AG04450 (cell line): ENCODE measurements around the gene YWHAG. TPM values are rescaled to one million over a fixed set of nuclear protein-coding genes. Genes with fewer than 3 reads are reported as not detected.
A peak's percentile ranks its signal among the peaks of the same experiment; 100 is the strongest.

Experiments
- CTCF ChIA-PET: fragments of 300-600, 350-600 bp; formaldehyde crosslinking; extraction: SDS; loops from one replicate; lab custom pipeline; 2022; ENCODE audit warnings: antibody characterized with exemption, inconsistent platforms; lab: Charles Lee
- POLR2A ChIA-PET: fragments of 350-600 bp; formaldehyde crosslinking; extraction: SDS; loops from one replicate; lab custom pipeline; 2021; ENCODE audit warnings: antibody characterized with exemption, inconsistent platforms; lab: Yijun Ruan, JAX
- DNase-seq: peaks from one replicate; pipeline ENCODE4 v3.0.0-alpha.2; 2011; ENCODE audit warnings: low read depth, low spot score
- H3K27ac ChIP-seq: one replicate; pipeline ENCODE4 v1.5.1; 2012; ENCODE audit warnings: low read depth, low read length, control low read depth
- H3K27me3 ChIP-seq: one replicate; pipeline ENCODE4 v1.6.0; 2012; ENCODE audit warnings: low read length; ENCODE audit not compliant: control insufficient read depth, insufficient read depth
- H3K4me3 ChIP-seq: 2 replicates; pipeline ENCODE4 v1.5.1; 2011; ENCODE audit warnings: mild to moderate bottlenecking, low read depth, low read length, control low read depth
- H3K9me3 ChIP-seq: 2 replicates; pipeline ENCODE4 v1.5.1; 2012; ENCODE audit warnings: low read length; ENCODE audit not compliant: control insufficient read depth, insufficient read depth
- polyA minus RNA-seq: library from RNA; depleted of rRNA, polyadenylated mRNA; stranded (reverse); fragments of >200 nt; gene quantifications from 2 replicates; pipeline ENCODE4 v1.2.3, GENCODE V29; 2011; rRNA and poly(A)+ RNA removed
- polyA plus RNA-seq: library from polyadenylated mRNA; depleted of rRNA; stranded (reverse); fragments of >200 nt; gene quantifications from 2 replicates; pipeline ENCODE4 v1.2.3, GENCODE V29; 2011; rRNA removed
- TF ChIP-seq, protein P1 (sequence below): IDR thresholded peaks from 2 replicates; pipeline ENCODE4 v1.5.1; 2011; ENCODE audit warnings: low read depth, low read length, control low read depth, inconsistent platforms

Gene YWHAG
- polyA plus RNA-seq (91.5 and 91.6 TPM in 2 replicates), polyA minus RNA-seq (117 and 129 TPM in 2 replicates)

DNA sequence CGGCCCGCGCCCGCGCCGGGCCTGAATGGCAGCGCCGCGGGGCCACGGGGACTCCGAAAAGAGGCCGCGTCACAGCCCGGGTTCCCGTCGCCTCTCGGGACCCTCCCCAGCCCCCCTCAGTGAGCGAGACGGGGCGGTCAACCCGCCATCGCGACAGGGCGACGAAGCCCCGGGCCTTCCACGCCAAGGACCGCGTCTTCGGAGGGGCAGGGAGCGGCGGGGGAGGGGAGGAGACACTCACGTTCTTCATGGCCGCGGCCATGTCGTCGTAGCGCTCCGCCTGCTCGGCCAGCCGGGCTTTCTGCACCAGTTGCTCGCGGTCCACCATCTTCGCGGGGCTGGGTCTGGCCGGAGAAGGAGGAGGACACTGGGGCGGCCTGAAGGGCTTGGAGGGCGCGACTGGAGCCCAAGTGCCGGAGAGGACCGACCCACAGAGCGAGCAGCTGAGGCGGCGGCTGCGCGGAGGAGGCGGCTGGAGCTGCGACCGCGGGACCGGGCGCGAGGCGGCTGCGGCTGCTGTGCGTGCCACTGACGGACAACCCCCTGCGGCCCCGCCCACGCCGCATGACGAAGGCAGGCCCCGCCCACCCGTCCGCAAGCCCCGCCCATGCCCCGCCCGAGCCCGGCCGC is at the start of gene YWHAG:
Gene YWHAG (minus strand): TSS at position 511 of the 630 bp plus-strand sequence. CDS start 183 bp downstream, at position 328.
- POLR2A ChIA-PET, result interaction anchor here (0.6 to 2.0 kb wide), 12 partner anchors 9 to 539 kb away, joined by 3 to 11 read pairs (median 4); no protein-coding TSS in a partner anchor
- H3K4me3 ChIP-seq, result peak within 1 kb of the TSS; percentile 89
- TF ChIP-seq, protein P1, sequence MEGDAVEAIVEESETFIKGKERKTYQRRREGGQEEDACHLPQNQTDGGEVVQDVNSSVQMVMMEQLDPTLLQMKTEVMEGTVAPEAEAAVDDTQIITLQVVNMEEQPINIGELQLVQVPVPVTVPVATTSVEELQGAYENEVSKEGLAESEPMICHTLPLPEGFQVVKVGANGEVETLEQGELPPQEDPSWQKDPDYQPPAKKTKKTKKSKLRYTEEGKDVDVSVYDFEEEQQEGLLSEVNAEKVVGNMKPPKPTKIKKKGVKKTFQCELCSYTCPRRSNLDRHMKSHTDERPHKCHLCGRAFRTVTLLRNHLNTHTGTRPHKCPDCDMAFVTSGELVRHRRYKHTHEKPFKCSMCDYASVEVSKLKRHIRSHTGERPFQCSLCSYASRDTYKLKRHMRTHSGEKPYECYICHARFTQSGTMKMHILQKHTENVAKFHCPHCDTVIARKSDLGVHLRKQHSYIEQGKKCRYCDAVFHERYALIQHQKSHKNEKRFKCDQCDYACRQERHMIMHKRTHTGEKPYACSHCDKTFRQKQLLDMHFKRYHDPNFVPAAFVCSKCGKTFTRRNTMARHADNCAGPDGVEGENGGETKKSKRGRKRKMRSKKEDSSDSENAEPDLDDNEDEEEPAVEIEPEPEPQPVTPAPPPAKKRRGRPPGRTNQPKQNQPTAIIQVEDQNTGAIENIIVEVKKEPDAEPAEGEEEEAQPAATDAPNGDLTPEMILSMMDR, result no peak
- DNase-seq, result peak; percentile 68
- peaks cover 4% of the 10 kb centered on the region; the same call in 1 of the 2 replicates for H3K9me3 ChIP-seq
- no peaks in the 10 kb centered on the region for H3K27me3 ChIP-seq
- peak within 1 kb of the TSS; percentile 95 for H3K27ac ChIP-seq
- CTCF ChIA-PET, result interaction anchor here (0.7 to 1.1 kb wide), 4 partner anchors 9 to 197 kb away, joined by 3 to 6 read pairs (median 4); no protein-coding TSS in a partner anchor

GRCh38 chr7:76408121-76408560 is 49.4 kb upstream of the YWHAG start:
- no peak overlapping the region for H3K27ac ChIP-seq
- no peak overlapping the region for H3K4me3 ChIP-seq
- TF ChIP-seq, protein P1, result no peak
- ChIA-PET POLR2A (no interaction called here), CTCF (no interaction called here)
- no peak for DNase-seq
- no peaks in the 10 kb centered on the region for H3K9me3 ChIP-seq
- peaks cover 23% of the 10 kb centered on the region for H3K27me3 ChIP-seq

GRCh38 chr7:76407718-76408117 is 48.9 kb upstream of the YWHAG start:
- no peak for DNase-seq
- ChIA-PET POLR2A (no interaction called here), CTCF (no interaction called here)
- Histone ChIP-seq H3K4me3 (no peak overlapping the region), H3K9me3 (no peaks in the 10 kb centered on the region), H3K27me3 (peaks cover 23% of the 10 kb centered on the region), H3K27ac (no peak overlapping the region)
- TF ChIP-seq, protein P1, result no peak

GRCh38 chr7:76405738-76406137 is 46.9 kb upstream of the YWHAG start:
- H3K9me3 ChIP-seq, result no peaks in the 10 kb centered on the region
- DNase-seq, result no peak
- no peak overlapping the region for H3K4me3 ChIP-seq
- POLR2A ChIA-PET, result no interaction called here
- H3K27me3 ChIP-seq, result peaks cover 18% of the 10 kb centered on the region
- TF ChIP-seq, protein P1, result no peak
- no peak overlapping the region for H3K27ac ChIP-seq
- CTCF ChIA-PET, result no interaction called here
